Measurements from ENCODE around the gene PRIM2. TPM values are rescaled to one million over a fixed set of nuclear protein-coding genes. Genes with fewer than 3 reads are reported as not detected.
"Not testable (repeated sequence)": the region's sequence is repeated elsewhere in the genome, so short reads cannot be mapped to it uniquely, and the experiment has no call there.

PRIM2 gene
- polyA plus RNA-seq, 1 donor from 2014 or later: 9.1 TPM

GRCh38 chr6:57601105-57601504 is 283.7 kb downstream of the PRIM2 start:
- not testable (repeated sequence) for H3K27me3 Mint-ChIP-seq

GRCh38 chr6:57605303-57605702 is 287.9 kb downstream of the PRIM2 start:
- H3K4me3 Mint-ChIP-seq, H3K9me3 Mint-ChIP-seq, H3K4me1 Mint-ChIP-seq, H3K36me3 Mint-ChIP-seq, H3K27ac Mint-ChIP-seq, H3K27me3 Mint-ChIP-seq: not testable (repeated sequence)

More at GRCh38 chr6:57601105-57601504, 283.7 kb downstream of the PRIM2 start:
- not testable (repeated sequence) for H3K36me3 Mint-ChIP-seq, H3K27ac Mint-ChIP-seq, H3K4me1 Mint-ChIP-seq, H3K4me3 Mint-ChIP-seq, H3K9me3 Mint-ChIP-seq

GRCh38 chr6:57606331-57606730 is 288.9 kb downstream of the PRIM2 start:
- H3K4me1 Mint-ChIP-seq, H3K27ac Mint-ChIP-seq, H3K9me3 Mint-ChIP-seq, H3K27me3 Mint-ChIP-seq, H3K36me3 Mint-ChIP-seq, H3K4me3 Mint-ChIP-seq: not testable (repeated sequence)

- not testable (repeated sequence) for H3K9me3 Mint-ChIP-seq, H3K27ac Mint-ChIP-seq, H3K4me3 Mint-ChIP-seq, H3K27me3 Mint-ChIP-seq, H3K36me3 Mint-ChIP-seq, H3K4me1 Mint-ChIP-seq
Observed at GRCh38 chr6:57610612-57611011, 293.2 kb downstream of the PRIM2 start.

- not testable (repeated sequence) for H3K4me3 Mint-ChIP-seq, H3K27me3 Mint-ChIP-seq, H3K36me3 Mint-ChIP-seq, H3K4me1 Mint-ChIP-seq, H3K9me3 Mint-ChIP-seq, H3K27ac Mint-ChIP-seq
Observed at GRCh38 chr6:57618959-57619358, 301.5 kb downstream of the PRIM2 start.

GRCh38 chr6:57631773-57632172 is 314.3 kb downstream of the PRIM2 start:
- H3K4me3 Mint-ChIP-seq, H3K36me3 Mint-ChIP-seq, H3K27me3 Mint-ChIP-seq, H3K4me1 Mint-ChIP-seq, H3K9me3 Mint-ChIP-seq, H3K27ac Mint-ChIP-seq: not testable (repeated sequence)

- H3K27me3 Mint-ChIP-seq, H3K4me1 Mint-ChIP-seq, H3K9me3 Mint-ChIP-seq, H3K4me3 Mint-ChIP-seq, H3K27ac Mint-ChIP-seq, H3K36me3 Mint-ChIP-seq: not testable (repeated sequence)
Observed at GRCh38 chr6:57658526-57658925, 341.1 kb downstream of the PRIM2 start.

- H3K4me3 Mint-ChIP-seq, H3K9me3 Mint-ChIP-seq, H3K27ac Mint-ChIP-seq, H3K36me3 Mint-ChIP-seq, H3K4me1 Mint-ChIP-seq, H3K27me3 Mint-ChIP-seq: not testable (repeated sequence)
Observed at GRCh38 chr6:57659794-57660193, 342.4 kb downstream of the PRIM2 start.

GRCh38 chr6:57660940-57661339 is 343.5 kb downstream of the PRIM2 start:
- H3K4me1 Mint-ChIP-seq, H3K36me3 Mint-ChIP-seq, H3K27me3 Mint-ChIP-seq: not testable (repeated sequence)

GRCh38 chr6:57668108-57668507 is 350.7 kb downstream of the PRIM2 start:
- H3K36me3 Mint-ChIP-seq, H3K27ac Mint-ChIP-seq, H3K27me3 Mint-ChIP-seq, H3K9me3 Mint-ChIP-seq, H3K4me3 Mint-ChIP-seq, H3K4me1 Mint-ChIP-seq: not testable (repeated sequence)

More at GRCh38 chr6:57660940-57661339, 343.5 kb downstream of the PRIM2 start:
- not testable (repeated sequence) for H3K4me3 Mint-ChIP-seq, H3K27ac Mint-ChIP-seq, H3K9me3 Mint-ChIP-seq

- H3K36me3 Mint-ChIP-seq, H3K4me1 Mint-ChIP-seq, H3K4me3 Mint-ChIP-seq: not testable (repeated sequence)
Observed at GRCh38 chr6:57671237-57671636, 353.8 kb downstream of the PRIM2 start.

GRCh38 chr6:57671937-57672627 is 354.7 kb downstream of the PRIM2 start:
- not testable (repeated sequence) for H3K9me3 Mint-ChIP-seq, H3K27me3 Mint-ChIP-seq, H3K4me3 Mint-ChIP-seq, H3K36me3 Mint-ChIP-seq, H3K27ac Mint-ChIP-seq, H3K4me1 Mint-ChIP-seq

More at GRCh38 chr6:57671237-57671636, 353.8 kb downstream of the PRIM2 start:
- H3K27me3 Mint-ChIP-seq, H3K27ac Mint-ChIP-seq, H3K9me3 Mint-ChIP-seq: not testable (repeated sequence)

GRCh38 chr6:57673281-57673680 is 355.9 kb downstream of the PRIM2 start:
- not testable (repeated sequence) for H3K27me3 Mint-ChIP-seq, H3K4me3 Mint-ChIP-seq, H3K27ac Mint-ChIP-seq, H3K4me1 Mint-ChIP-seq, H3K9me3 Mint-ChIP-seq, H3K36me3 Mint-ChIP-seq

- H3K27ac Mint-ChIP-seq, H3K4me3 Mint-ChIP-seq, H3K36me3 Mint-ChIP-seq, H3K4me1 Mint-ChIP-seq, H3K27me3 Mint-ChIP-seq, H3K9me3 Mint-ChIP-seq: not testable (repeated sequence)
Observed at GRCh38 chr6:57675386-57675785, 358.0 kb downstream of the PRIM2 start.

- not testable (repeated sequence) for H3K27me3 Mint-ChIP-seq, H3K4me3 Mint-ChIP-seq, H3K36me3 Mint-ChIP-seq, H3K4me1 Mint-ChIP-seq, H3K9me3 Mint-ChIP-seq, H3K27ac Mint-ChIP-seq
Observed at GRCh38 chr6:57696382-57696781, 379.0 kb downstream of the PRIM2 start.

Measured in IgD-negative memory B cell (primary cell).